ENCODE results near the gene RNF223.

The RNF223 gene

DNA sequence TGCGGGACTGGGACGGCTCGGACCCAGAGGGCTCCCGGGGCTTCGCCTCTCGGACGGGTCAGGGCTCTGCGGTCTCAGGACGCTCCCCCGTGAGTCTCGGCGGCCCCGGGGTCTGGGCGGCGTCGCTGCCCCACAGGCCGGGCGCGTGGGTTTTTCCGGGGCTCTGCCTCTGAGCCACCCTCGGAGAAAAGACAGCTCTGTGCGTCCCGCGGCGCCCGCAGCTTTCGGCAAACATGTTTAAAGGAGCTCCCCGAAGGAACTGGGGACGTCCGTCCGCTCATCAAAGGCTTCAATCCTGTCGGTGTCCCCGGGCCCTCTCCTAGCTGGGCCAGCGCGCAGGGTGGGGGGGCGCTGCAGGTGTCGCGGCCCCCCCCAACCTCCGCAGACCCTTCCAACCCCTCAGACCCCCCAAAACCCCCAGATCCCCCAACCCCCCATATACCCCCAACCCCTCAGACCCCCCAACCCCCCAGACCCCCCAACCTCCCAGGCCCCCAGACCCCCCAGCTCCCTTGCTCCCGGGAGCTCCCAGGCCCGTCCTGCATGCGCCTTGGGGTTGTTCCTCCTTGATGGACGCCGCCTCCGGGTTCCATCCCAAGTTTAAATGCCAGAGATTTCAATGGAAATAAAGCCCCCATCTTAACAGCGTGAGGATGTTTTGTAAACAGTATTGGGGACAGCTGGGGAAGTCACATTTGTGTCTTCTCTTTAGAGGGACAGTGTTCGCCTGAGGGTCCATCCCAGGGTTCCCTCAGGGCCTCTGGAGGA is 42.8 kb upstream of the RNF223 start:
- Histone ChIP-seq H3K4me3 (replicated peaks; ENCODE audit: low read depth, low read length) (peak overlapping the region; percentile 56), H3K27me3 (replicated peaks; ENCODE audit: control insufficient read depth, insufficient read depth, low read length) (peaks cover 2% of the 10 kb centered on the region; the same call in 1 of the 2 replicates), H3K36me3 (ENCODE audit: control insufficient read depth, insufficient read depth, low read length) (no peaks in the 10 kb centered on the region; the same call in 1 of the 2 replicates)
- DNase-seq (ENCODE audit: extremely low read depth, insufficient read length): no peak
- TF ChIP-seq, protein P1, sequence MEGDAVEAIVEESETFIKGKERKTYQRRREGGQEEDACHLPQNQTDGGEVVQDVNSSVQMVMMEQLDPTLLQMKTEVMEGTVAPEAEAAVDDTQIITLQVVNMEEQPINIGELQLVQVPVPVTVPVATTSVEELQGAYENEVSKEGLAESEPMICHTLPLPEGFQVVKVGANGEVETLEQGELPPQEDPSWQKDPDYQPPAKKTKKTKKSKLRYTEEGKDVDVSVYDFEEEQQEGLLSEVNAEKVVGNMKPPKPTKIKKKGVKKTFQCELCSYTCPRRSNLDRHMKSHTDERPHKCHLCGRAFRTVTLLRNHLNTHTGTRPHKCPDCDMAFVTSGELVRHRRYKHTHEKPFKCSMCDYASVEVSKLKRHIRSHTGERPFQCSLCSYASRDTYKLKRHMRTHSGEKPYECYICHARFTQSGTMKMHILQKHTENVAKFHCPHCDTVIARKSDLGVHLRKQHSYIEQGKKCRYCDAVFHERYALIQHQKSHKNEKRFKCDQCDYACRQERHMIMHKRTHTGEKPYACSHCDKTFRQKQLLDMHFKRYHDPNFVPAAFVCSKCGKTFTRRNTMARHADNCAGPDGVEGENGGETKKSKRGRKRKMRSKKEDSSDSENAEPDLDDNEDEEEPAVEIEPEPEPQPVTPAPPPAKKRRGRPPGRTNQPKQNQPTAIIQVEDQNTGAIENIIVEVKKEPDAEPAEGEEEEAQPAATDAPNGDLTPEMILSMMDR (IDR thresholded peaks at IDR 0.05; ENCODE audit: insufficient read depth, low read length, poor library complexity, severe bottlenecking): no peak

DNA sequence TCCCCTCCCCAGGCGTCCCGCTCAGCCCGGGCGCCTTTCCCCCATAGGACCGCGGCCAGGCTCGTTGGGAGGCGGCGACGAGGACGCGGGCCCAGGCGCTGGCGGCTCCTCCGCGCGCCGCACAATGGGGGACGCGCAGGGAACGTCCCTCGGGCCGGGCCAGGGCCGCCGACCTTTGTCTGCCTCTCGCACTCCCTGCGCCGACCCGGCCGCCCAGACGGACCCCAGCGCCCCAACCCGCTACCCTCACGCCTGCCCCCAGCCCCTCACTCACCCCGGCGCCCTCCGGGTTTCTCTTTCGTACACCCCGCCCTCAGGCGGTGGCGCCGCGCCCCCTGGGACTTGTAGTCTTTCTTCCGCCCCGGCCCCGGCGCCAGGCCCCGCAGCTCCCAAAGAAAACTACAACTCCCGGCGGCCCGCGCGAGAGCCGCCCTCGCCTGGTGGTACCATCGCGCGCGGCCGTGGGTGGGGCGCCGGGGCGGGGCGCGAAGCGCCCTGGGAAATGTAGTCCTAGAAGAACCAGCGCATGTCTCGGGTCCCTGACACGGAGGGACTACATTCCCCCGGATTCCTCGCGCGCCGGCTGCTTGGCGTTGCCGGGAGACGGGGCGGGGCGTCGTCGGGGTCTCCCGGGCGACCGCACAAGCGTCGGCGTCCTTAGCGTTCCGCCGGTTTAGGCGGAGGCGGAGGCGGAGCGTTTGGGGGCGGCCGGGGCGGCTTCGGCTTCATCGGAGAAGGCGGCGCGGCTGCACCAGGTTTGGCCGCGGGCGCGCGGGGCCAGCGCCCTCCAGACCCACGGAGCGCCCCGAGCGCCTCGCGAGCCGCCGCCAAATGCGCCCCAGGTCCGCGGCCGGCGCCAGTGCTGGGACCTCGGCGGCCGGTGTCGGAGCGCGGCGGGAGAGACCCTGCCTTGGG is 41.9 kb upstream of the RNF223 start, which contains the start of gene C1orf159:
Gene C1orf159 (minus strand): TSS at position 304 of the 915 bp plus-strand sequence. CDS start 24,546 bp downstream, outside the sequence.
- no peaks in the 10 kb centered on the region; the same call in 1 of the 2 replicates for H3K36me3 ChIP-seq (ENCODE audit: control insufficient read depth, insufficient read depth, low read length)
- peak; percentile 99 for DNase-seq (ENCODE audit: extremely low read depth, insufficient read length)
- peaks cover 2% of the 10 kb centered on the region; the same call in 1 of the 2 replicates for H3K27me3 ChIP-seq (replicated peaks; ENCODE audit: control insufficient read depth, insufficient read depth, low read length)
- peak within 1 kb of the TSS; percentile 83 for H3K4me3 ChIP-seq (replicated peaks; ENCODE audit: low read depth, low read length)
- TF ChIP-seq, protein P1 (IDR thresholded peaks at IDR 0.05; ENCODE audit: insufficient read depth, low read length, poor library complexity, severe bottlenecking): no peak

DNA sequence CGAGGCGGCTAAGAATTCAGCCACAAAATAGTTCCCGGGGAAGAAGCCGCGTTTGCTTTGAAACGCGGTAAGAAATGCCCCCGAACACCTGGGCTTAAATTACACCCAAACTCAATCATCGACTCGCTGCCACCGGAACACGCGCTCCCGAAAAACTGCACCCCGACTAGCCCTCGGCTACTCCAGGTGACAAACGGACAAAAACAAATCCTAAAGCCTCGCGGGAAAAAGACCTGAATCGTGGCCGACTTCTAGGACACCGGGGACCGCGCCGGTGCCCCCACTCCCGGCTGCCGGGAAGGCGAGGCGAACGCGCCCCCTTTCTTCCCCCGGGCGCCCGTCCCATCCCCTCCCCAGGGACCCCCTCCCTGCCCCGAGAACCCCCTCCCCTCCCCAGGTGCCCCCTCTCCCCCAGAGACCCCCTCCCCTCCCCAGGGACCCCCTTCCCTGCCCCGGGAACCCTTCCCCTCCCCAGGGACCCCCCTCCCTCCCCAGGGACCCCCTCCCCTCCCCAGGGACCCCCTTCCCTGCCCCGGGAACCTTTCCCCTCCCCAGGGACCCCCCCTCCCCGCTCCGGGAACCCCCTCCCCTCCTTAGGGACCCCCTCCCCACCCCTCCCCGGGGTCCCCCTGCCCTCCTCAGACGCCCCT is 41.2 kb upstream of the RNF223 start:
- Histone ChIP-seq H3K36me3 (ENCODE audit: control insufficient read depth, insufficient read depth, low read length) (no peaks in the 10 kb centered on the region; the same call in 1 of the 2 replicates), H3K27me3 (replicated peaks; ENCODE audit: control insufficient read depth, insufficient read depth, low read length) (peaks cover 2% of the 10 kb centered on the region; the same call in 1 of the 2 replicates), H3K4me3 (replicated peaks; ENCODE audit: low read depth, low read length) (peak overlapping the region; percentile 83)
- no peak for DNase-seq (ENCODE audit: extremely low read depth, insufficient read length)
- TF ChIP-seq, protein P1 (IDR thresholded peaks at IDR 0.05; ENCODE audit: insufficient read depth, low read length, poor library complexity, severe bottlenecking): no peak

DNA sequence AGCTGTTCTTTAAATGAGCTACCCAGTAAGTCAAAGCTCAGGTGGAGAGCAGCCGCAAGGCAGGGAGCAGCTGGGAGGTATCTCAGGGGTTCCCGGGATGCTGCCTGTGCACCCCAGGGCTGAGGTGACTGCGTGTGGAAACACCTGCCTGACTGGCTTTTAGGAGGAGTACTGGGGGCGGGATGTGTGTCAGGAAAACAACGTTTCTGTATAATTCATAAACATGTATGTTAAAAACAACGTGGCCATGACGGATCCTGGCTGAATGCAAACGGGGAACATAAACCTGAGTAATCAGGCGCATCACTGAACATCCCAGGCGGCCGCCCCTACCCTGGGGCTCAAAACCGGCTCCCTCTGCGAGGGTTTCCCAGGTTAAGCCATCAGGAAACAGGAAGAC is 40.3 kb upstream of the RNF223 start:
- no peak for DNase-seq (ENCODE audit: extremely low read depth, insufficient read length)
- H3K27me3 ChIP-seq (replicated peaks; ENCODE audit: control insufficient read depth, insufficient read depth, low read length): peaks cover 2% of the 10 kb centered on the region; the same call in 1 of the 2 replicates
- no peak overlapping the region for H3K4me3 ChIP-seq (replicated peaks; ENCODE audit: low read depth, low read length)
- no peaks in the 10 kb centered on the region; the same call in 1 of the 2 replicates for H3K36me3 ChIP-seq (ENCODE audit: control insufficient read depth, insufficient read depth, low read length)
- TF ChIP-seq, protein P1 (IDR thresholded peaks at IDR 0.05; ENCODE audit: insufficient read depth, low read length, poor library complexity, severe bottlenecking): no peak

DNA sequence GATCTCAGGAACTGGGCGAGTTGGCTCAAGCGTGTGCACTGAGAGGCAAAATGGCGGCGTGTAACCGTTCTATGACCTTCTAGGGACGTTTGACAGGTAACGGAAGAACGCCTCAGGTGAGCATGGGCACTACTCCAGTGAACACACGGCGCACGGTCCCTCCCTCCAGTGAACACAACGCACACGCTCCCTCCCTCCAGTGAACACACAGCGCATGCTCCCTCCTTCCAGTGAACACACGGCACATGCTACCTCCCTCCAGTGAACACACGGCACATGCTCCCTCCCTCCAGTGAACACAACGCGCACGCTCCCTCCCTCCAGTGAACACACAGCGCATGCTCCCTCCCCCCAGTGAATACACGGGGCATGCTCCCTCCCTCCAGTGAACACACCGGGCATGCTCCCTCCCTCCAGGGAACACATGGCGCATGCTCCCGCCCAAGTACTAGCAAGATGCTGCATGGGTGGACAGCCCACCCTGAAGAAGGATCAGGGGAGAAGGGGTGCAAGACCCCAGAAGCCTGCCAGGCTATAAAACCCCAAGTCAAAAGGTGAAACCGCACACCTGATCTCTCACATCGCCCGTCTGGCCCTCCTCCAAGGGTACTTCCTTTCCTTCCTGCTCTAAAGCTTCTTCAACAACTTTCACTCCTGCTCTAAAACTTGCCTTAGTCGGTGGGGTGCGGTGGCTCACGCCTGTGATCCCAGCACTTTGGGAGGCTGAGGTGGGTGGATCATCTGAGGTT is 38.3 kb upstream of the RNF223 start:
- Histone ChIP-seq H3K27me3 (replicated peaks; ENCODE audit: control insufficient read depth, insufficient read depth, low read length) (no peaks in the 10 kb centered on the region), H3K4me3 (replicated peaks; ENCODE audit: low read depth, low read length) (no peak overlapping the region), H3K36me3 (ENCODE audit: control insufficient read depth, insufficient read depth, low read length) (no peaks in the 10 kb centered on the region; the same call in 1 of the 2 replicates)
- TF ChIP-seq, protein P1 (IDR thresholded peaks at IDR 0.05; ENCODE audit: insufficient read depth, low read length, poor library complexity, severe bottlenecking): no peak
- no peak for DNase-seq (ENCODE audit: extremely low read depth, insufficient read length)
